Measurements from ENCODE around the gene BANK1.

DNA sequence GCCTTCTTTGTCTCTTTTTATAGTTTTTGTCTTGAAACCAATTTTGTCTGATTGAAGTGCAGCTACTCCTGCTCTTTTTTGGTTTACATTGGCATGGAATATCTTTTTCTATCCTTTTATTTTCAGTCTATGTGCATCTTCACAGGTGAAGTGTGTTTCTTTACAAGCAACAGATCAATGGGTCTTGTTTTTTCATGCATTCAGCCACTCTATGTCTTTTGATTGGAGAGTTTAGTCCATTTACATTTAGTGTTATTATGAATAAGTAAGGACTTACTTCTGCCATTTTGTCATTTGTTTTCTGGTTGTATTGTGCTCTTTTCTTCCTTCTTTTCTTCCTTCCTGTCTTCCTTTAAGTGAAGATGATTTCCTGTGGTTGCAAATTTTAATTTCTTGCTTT lies 330.3 kb downstream of the BANK1 start:
- TF ChIP-seq, protein P1, sequence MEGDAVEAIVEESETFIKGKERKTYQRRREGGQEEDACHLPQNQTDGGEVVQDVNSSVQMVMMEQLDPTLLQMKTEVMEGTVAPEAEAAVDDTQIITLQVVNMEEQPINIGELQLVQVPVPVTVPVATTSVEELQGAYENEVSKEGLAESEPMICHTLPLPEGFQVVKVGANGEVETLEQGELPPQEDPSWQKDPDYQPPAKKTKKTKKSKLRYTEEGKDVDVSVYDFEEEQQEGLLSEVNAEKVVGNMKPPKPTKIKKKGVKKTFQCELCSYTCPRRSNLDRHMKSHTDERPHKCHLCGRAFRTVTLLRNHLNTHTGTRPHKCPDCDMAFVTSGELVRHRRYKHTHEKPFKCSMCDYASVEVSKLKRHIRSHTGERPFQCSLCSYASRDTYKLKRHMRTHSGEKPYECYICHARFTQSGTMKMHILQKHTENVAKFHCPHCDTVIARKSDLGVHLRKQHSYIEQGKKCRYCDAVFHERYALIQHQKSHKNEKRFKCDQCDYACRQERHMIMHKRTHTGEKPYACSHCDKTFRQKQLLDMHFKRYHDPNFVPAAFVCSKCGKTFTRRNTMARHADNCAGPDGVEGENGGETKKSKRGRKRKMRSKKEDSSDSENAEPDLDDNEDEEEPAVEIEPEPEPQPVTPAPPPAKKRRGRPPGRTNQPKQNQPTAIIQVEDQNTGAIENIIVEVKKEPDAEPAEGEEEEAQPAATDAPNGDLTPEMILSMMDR (IDR thresholded peaks at IDR 0.05; ENCODE audit: low read length): no peak
- TF ChIP-seq EZH2 (IDR thresholded peaks at IDR 0.05; ENCODE audit: borderline replicate concordance, low read length): no peak

Measured in OCI-LY1 (cell line).